Neuronal stem cell (in vitro differentiated cells): Measurements from ENCODE around the gene DCAF15.

ENCODE experiments used
- DNase-seq: peaks from one replicate; pipeline ENCODE4 v3.0.0-alpha.2; 2013; ENCODE audit warnings: low spot score
- H2AFZ ChIP-seq: one replicate; pipeline ENCODE4 v1.6.1; 2013; ENCODE audit warnings: mild to moderate bottlenecking, low read length, inconsistent platforms
- H2AK5ac ChIP-seq: 2 replicates; pipeline ENCODE4 v1.6.1; 2013; ENCODE audit warnings: low read depth, mild to moderate bottlenecking, inconsistent platforms, low read length, moderate library complexity, mixed read lengths
- H2BK120ac ChIP-seq: 2 replicates; pipeline ENCODE4 v1.6.1; 2013; ENCODE audit warnings: low read depth, mild to moderate bottlenecking, inconsistent platforms, low read length, moderate library complexity, mixed read lengths
- H2BK12ac ChIP-seq: one replicate; pipeline ENCODE4 v1.6.1; 2013; ENCODE audit warnings: low read length, inconsistent platforms
- H2BK15ac ChIP-seq: 2 replicates; pipeline ENCODE4 v1.6.1; 2013; ENCODE audit warnings: mild to moderate bottlenecking, low read length, inconsistent platforms, mixed read lengths
- H2BK5ac ChIP-seq: one replicate; pipeline ENCODE4 v1.6.1; 2013; ENCODE audit warnings: inconsistent platforms, mild to moderate bottlenecking, low read length, moderate library complexity
- H3K14ac ChIP-seq: one replicate; pipeline ENCODE4 v1.6.1; 2013; ENCODE audit warnings: low read length, inconsistent platforms
- H3K18ac ChIP-seq: 2 replicates; pipeline ENCODE4 v1.6.1; 2013; ENCODE audit warnings: low read length, inconsistent platforms
- H3K23ac ChIP-seq: 2 replicates; pipeline ENCODE4 v1.6.1; 2013; ENCODE audit warnings: low read depth, mild to moderate bottlenecking, mixed read lengths, low read length, inconsistent platforms; ENCODE audit not compliant: poor library complexity
- H3K27ac ChIP-seq: replicated peaks from 3 replicates; pipeline ENCODE4 v1.5.1; 2013; ENCODE audit warnings: low read length, inconsistent platforms
- H3K27me3 ChIP-seq, 3 experiments: 2 replicates each; pipeline ENCODE4 v1.6.1; 2013; ENCODE audit warnings: low read length in 3 of 3, mild to moderate bottlenecking in 2 of 3, inconsistent platforms in 1 of 3, low read depth in 1 of 3, mixed read lengths in 1 of 3, moderate library complexity in 1 of 3; ENCODE audit not compliant: control insufficient read depth in 3 of 3, insufficient read depth in 3 of 3
- H3K36me3 ChIP-seq, 2 donors: replicated peaks in 1 of 2; 2 replicates each; pipeline ENCODE4 v1.6.1; 2013; ENCODE audit warnings: low read length in 2 of 2; ENCODE audit not compliant: control insufficient read depth in 2 of 2, insufficient read depth in 2 of 2
- H3K4ac ChIP-seq: 2 replicates; pipeline ENCODE4 v1.6.1; 2013; ENCODE audit warnings: inconsistent platforms, mild to moderate bottlenecking, low read length, moderate library complexity
- H3K4me1 ChIP-seq, 2 donors: 1 replicate in 1 of 2; 2 replicates in 1 of 2; pipeline ENCODE4 v1.6.1; 2013; ENCODE audit warnings: low read length in 2 of 2, low read depth in 1 of 2; ENCODE audit not compliant: control insufficient read depth in 2 of 2, insufficient read depth in 1 of 2
- H3K4me2 ChIP-seq: one replicate; pipeline ENCODE4 v1.6.1; 2013; ENCODE audit warnings: mild to moderate bottlenecking, low read length, inconsistent platforms; ENCODE audit not compliant: insufficient read depth, poor library complexity, severe bottlenecking
- H3K4me3 ChIP-seq, 2 donors: 2 replicates each; pipeline ENCODE4 v1.5.1; 2013; ENCODE audit warnings: low read length in 2 of 2, mild to moderate bottlenecking in 2 of 2, inconsistent platforms in 1 of 2, moderate library complexity in 1 of 2
- H3K79me1 ChIP-seq: one replicate; pipeline ENCODE4 v1.6.1; 2013; ENCODE audit warnings: low read depth, mild to moderate bottlenecking, inconsistent platforms, low read length, moderate library complexity
- H3K9ac ChIP-seq: one replicate; pipeline ENCODE4 v1.6.1; 2013; ENCODE audit warnings: mild to moderate bottlenecking, low read depth, low read length, inconsistent platforms; ENCODE audit not compliant: poor library complexity
- H3K9me3 ChIP-seq, 2 donors: replicated peaks in 1 of 2; 2 replicates each; pipeline versions ENCODE3 to v1.6.1; 2013; ENCODE audit warnings: low read length in 2 of 2, mild to moderate bottlenecking in 2 of 2, inconsistent platforms in 1 of 2, low read depth in 1 of 2, mixed read lengths in 1 of 2, moderate library complexity in 1 of 2; ENCODE audit not compliant: control insufficient read depth in 2 of 2, insufficient read depth in 1 of 2
- H4K8ac ChIP-seq: one replicate; pipeline ENCODE4 v1.6.1; 2013; ENCODE audit warnings: low read depth, mild to moderate bottlenecking, inconsistent platforms, low read length, moderate library complexity
- H4K91ac ChIP-seq: one replicate; pipeline ENCODE4 v1.6.1; 2013; ENCODE audit warnings: low read length, low read depth, mild to moderate bottlenecking, inconsistent platforms; ENCODE audit not compliant: poor library complexity
- WGBS, 2 donors: extraction: QIAGEN DNeasy Blood & Tissue Kit; methylation state at CpG; one replicate each; pipeline ENCODE4 v1.1.7; 2013; ENCODE audit warnings: missing lambda C conversion rate in 2 of 2, mixed read lengths in 1 of 2; ENCODE audit not compliant: insufficient read length in 2 of 2, insufficient replicate concordance in 1 of 2; ENCODE audit errors: extremely low coverage in 2 of 2; 5-methylcytosine and 5-hydroxymethylcytosine counted together

Gene DCAF15

GRCh38 chr19:14004619-14005348 is 52.5 kb downstream of the DCAF15 start:
- WGBS, 2 donors, result no CpG with 5 or more reads among the region's 14 CpGs
- DNase-seq, result no peak
- H4K91ac ChIP-seq, result no peak overlapping the region

GRCh38 chr19:14005349-14006084 is 53.2 kb downstream of the DCAF15 start:
- no CpG with 5 or more reads among the region's 50 CpGs for WGBS, 2 donors
- no peak overlapping the region for H3K9ac ChIP-seq

More at GRCh38 chr19:14004619-14005348, 52.5 kb downstream of the DCAF15 start:
- Histone ChIP-seq H3K4me2 (no peak overlapping the region), H3K27ac (peak overlapping the region; percentile 0), H2AFZ (no peak overlapping the region), H2BK5ac (no peak overlapping the region), H3K23ac (no peak overlapping the region), H3K4me1 (peaks cover 0 to 2% of the 10 kb centered on the region in 2 donors), H3K18ac (no peak overlapping the region), H3K4ac (no peak overlapping the region), H3K4me3 (peak overlapping the region in 1 of 2 donors; percentile 59), H4K8ac (no peak overlapping the region), H3K9me3 (peaks cover 0 to 1% of the 10 kb centered on the region in 2 donors), H3K36me3 (no peaks in the 10 kb centered on the region), H2AK5ac (no peak overlapping the region), H3K27me3 (no peaks in the 10 kb centered on the region), H2BK120ac (no peak overlapping the region), H2BK15ac (no peak overlapping the region), H3K79me1 (peaks cover 4% of the 10 kb centered on the region), H3K14ac (no peak overlapping the region), H3K9ac (no peak overlapping the region), H2BK12ac (no peak overlapping the region)

GRCh38 chr19:14006085-14006765 is 53.9 kb downstream of the DCAF15 start, which contains the start of gene RFX1:
RFX1 (minus strand) TSS chr19:14006320; CDS start chr19:13993843, 12,477 bp downstream.
- peak; percentile 99 for DNase-seq
- Histone ChIP-seq H3K9ac (peak within 1 kb of the TSS; percentile 72), H2AK5ac (peak within 1 kb of the TSS; percentile 57), H2BK15ac (no peak within 1 kb of the TSS), H3K9me3 (no peaks in the 10 kb centered on the region), H3K4ac (peak within 1 kb of the TSS; percentile 89), H3K14ac (peak within 1 kb of the TSS; percentile 76), H3K36me3 (no peaks in the 10 kb centered on the region), H3K18ac (peak within 1 kb of the TSS; percentile 98), H2AFZ (peak within 1 kb of the TSS; percentile 89), H3K4me2 (peak within 1 kb of the TSS; percentile 81), H4K8ac (peak within 1 kb of the TSS; percentile 100), H2BK120ac (peak within 1 kb of the TSS; percentile 14), H2BK5ac (peak within 1 kb of the TSS; percentile 88), H3K79me1 (peaks cover 3% of the 10 kb centered on the region), H3K27me3 (no peaks in the 10 kb centered on the region), H2BK12ac (no peak within 1 kb of the TSS), H3K4me3 (peak within 1 kb of the TSS; percentile 59 to 94), H3K23ac (peak within 1 kb of the TSS; percentile 87), H4K91ac (no peak within 1 kb of the TSS), H3K27ac (peak within 1 kb of the TSS; percentile 93), H3K4me1 (peaks cover 0 to 2% of the 10 kb centered on the region in 2 donors)
- no CpG with 5 or more reads among the region's 58 CpGs for whole genome bisulfite sequencing, 2 donors

More at GRCh38 chr19:14005349-14006084, 53.2 kb downstream of the DCAF15 start:
- Histone ChIP-seq H3K27ac (peak overlapping the region; percentile 75), H2AK5ac (no peak overlapping the region), H3K9me3 (no peaks in the 10 kb centered on the region), H2BK15ac (no peak overlapping the region), H3K4ac (no peak overlapping the region), H3K4me3 (peak overlapping the region; percentile 59 to 94), H3K79me1 (peaks cover 4% of the 10 kb centered on the region), H3K18ac (peak overlapping the region; percentile 97), H2AFZ (peak overlapping the region; percentile 89), H3K36me3 (no peaks in the 10 kb centered on the region), H3K4me2 (peak overlapping the region; percentile 49), H3K27me3 (no peaks in the 10 kb centered on the region), H2BK5ac (no peak overlapping the region), H3K14ac (peak overlapping the region; percentile 71), H2BK12ac (no peak overlapping the region), H3K4me1 (peaks cover 0 to 2% of the 10 kb centered on the region in 2 donors), H4K91ac (no peak overlapping the region), H2BK120ac (no peak overlapping the region), H3K23ac (peak overlapping the region; percentile 65), H4K8ac (no peak overlapping the region)
- DNase-seq, result peak; percentile 85
